A673 (cell line): ENCODE results near the gene LMO7.

Source experiments
- EZH2 ChIP-seq: fragments of 200-600 bp; sonication (generic); IDR thresholded peaks from 2 replicates; pipeline ENCODE4 v1.6.1; 2017; ENCODE audit warnings: borderline replicate concordance, low read depth, mild to moderate bottlenecking, mixed read lengths, antibody characterized with exemption, low read length; ENCODE audit not compliant: poor library complexity, severe bottlenecking
- TF ChIP-seq, protein P1 (sequence below): fragments of 300-800, 200-600 bp; sonication (generic); conservative IDR thresholded peaks from 2 replicates; pipeline ENCODE4 v1.5.1; 2017; ENCODE audit warnings: low read depth, mild to moderate bottlenecking, antibody characterized with exemption, low read length, moderate library complexity, mixed read lengths

DNA sequence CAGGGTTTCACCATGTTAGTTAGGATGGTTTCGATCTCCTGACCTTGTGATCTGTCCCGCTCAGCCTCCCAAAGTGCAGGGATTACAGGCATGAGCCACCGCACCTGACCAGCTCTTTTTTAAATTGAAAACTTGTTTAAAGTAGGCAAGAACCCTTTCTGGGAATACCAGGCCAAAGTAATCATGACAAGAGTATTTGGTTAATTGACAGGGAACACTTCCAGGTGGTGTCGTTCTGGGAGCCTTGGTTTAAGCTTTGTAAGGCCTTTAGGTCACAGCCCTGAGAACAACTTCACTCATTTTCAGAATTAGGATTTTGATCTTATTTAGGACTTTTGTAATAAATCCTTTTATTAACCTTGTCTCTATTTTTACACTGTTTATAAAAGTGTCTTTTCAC, 115.2 kb downstream of the LMO7 start:
- TF ChIP-seq, protein P1, sequence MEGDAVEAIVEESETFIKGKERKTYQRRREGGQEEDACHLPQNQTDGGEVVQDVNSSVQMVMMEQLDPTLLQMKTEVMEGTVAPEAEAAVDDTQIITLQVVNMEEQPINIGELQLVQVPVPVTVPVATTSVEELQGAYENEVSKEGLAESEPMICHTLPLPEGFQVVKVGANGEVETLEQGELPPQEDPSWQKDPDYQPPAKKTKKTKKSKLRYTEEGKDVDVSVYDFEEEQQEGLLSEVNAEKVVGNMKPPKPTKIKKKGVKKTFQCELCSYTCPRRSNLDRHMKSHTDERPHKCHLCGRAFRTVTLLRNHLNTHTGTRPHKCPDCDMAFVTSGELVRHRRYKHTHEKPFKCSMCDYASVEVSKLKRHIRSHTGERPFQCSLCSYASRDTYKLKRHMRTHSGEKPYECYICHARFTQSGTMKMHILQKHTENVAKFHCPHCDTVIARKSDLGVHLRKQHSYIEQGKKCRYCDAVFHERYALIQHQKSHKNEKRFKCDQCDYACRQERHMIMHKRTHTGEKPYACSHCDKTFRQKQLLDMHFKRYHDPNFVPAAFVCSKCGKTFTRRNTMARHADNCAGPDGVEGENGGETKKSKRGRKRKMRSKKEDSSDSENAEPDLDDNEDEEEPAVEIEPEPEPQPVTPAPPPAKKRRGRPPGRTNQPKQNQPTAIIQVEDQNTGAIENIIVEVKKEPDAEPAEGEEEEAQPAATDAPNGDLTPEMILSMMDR, result no peak
- TF ChIP-seq EZH2, result no peak
